OCI-LY1 (cell line): ENCODE measurements around the gene VTI1A.

Experiments used
- CTCF ChIP-seq: fragments of 200-600 bp; sonication (generic), shearing (Covaris generic); IDR thresholded peaks from 2 replicates; pipeline ENCODE4 v1.5.1; 2017; ENCODE audit warnings: mild to moderate bottlenecking, antibody characterized with exemption, low read length, moderate library complexity, mixed read lengths
- EZH2 ChIP-seq: fragments of 200-600 bp; sonication (generic), shearing (Covaris generic); IDR thresholded peaks from 2 replicates; pipeline ENCODE4 v1.8.0; 2017; ENCODE audit warnings: borderline replicate concordance, mixed run types, mild to moderate bottlenecking, antibody characterized with exemption, low read length, moderate library complexity, mixed read lengths

GRCh38 chr10:112827951-112828350 lies 380.9 kb downstream of the VTI1A start:
- TF ChIP-seq CTCF = no peak
- no peak for TF ChIP-seq EZH2
